Muscle layer of colon (tissue), 2 donors: ENCODE results near the gene RALBP1.
"Not testable (repeated sequence)": the region's sequence is repeated elsewhere in the genome, so short reads cannot be mapped to it uniquely, and the experiment has no call there.

Source experiments
- H3K27ac ChIP-seq: one replicate; pipeline ENCODE4 v1.7.0; 2013; ENCODE audit warnings: low read depth, mild to moderate bottlenecking, low read length, moderate library complexity
- H3K27me3 ChIP-seq, 2 donors: one replicate each; pipeline ENCODE4 v1.7.0; 2013; ENCODE audit warnings: low read length in 2 of 2, mild to moderate bottlenecking in 2 of 2; ENCODE audit not compliant: insufficient read depth in 2 of 2, control insufficient read depth in 1 of 2
- H3K36me3 ChIP-seq: one replicate; pipeline ENCODE4 v1.7.0; 2013; ENCODE audit warnings: mild to moderate bottlenecking, low read length; ENCODE audit not compliant: insufficient read depth
- H3K4me1 ChIP-seq: one replicate; pipeline ENCODE4 v1.7.0; 2013; ENCODE audit warnings: mild to moderate bottlenecking, low read length; ENCODE audit not compliant: insufficient read depth
- H3K4me3 ChIP-seq, 2 donors: one replicate each; pipeline ENCODE4 v1.7.0; 2013; ENCODE audit warnings: low read length in 2 of 2, low read depth in 1 of 2, mild to moderate bottlenecking in 1 of 2, moderate library complexity in 1 of 2
- H3K9ac ChIP-seq: one replicate; pipeline ENCODE4 v1.7.0; 2013; ENCODE audit warnings: low read length
- H3K9me3 ChIP-seq: one replicate; pipeline ENCODE4 v1.7.0; 2013; ENCODE audit warnings: mild to moderate bottlenecking, low read length
- donor health status: abdominal sarcoma.
- donor health status: Adenocarcinoma of cecum.

Gene RALBP1

GRCh38 chr18:9474983-9475642 is at the start of gene RALBP1:
Gene RALBP1, plus strand, starts transcription at chr18:9475513. Its CDS starts 37,533 bp downstream, at chr18:9513046.
- peak within 1 kb of the TSS; percentile 87 for H3K27ac ChIP-seq
- peak within 1 kb of the TSS; percentile 64 to 96 for H3K4me3 ChIP-seq
- H3K9ac ChIP-seq: peak within 1 kb of the TSS; percentile 88
- H3K9me3 ChIP-seq: no peaks in the 10 kb centered on the region
- H3K4me1 ChIP-seq: peaks cover 20% of the 10 kb centered on the region
- no peaks in the 10 kb centered on the region for H3K36me3 ChIP-seq
- no peaks in the 10 kb centered on the region for H3K27me3 ChIP-seq

GRCh38 chr18:9426753-9427152 is 48.6 kb upstream of the RALBP1 start:
- H3K36me3 ChIP-seq: no peaks in the 10 kb centered on the region
- H3K4me1 ChIP-seq: no peaks in the 10 kb centered on the region
- H3K4me3 ChIP-seq: no peak overlapping the region
- H3K27ac ChIP-seq: no peak overlapping the region
- H3K9ac ChIP-seq: no peak overlapping the region
- H3K27me3 ChIP-seq: no peaks in the 10 kb centered on the region
- H3K9me3 ChIP-seq: peaks cover 4% of the 10 kb centered on the region

- peaks cover 4% of the 10 kb centered on the region for H3K9me3 ChIP-seq
- no peaks in the 10 kb centered on the region for H3K36me3 ChIP-seq
- no peak overlapping the region for H3K4me3 ChIP-seq
- no peaks in the 10 kb centered on the region for H3K27me3 ChIP-seq
- H3K9ac ChIP-seq: no peak overlapping the region
- H3K27ac ChIP-seq: no peak overlapping the region
- peaks cover under 1% of the 10 kb centered on the region for H3K4me1 ChIP-seq
Observed at GRCh38 chr18:9428301-9428706, 47.0 kb upstream of the RALBP1 start.

GRCh38 chr18:9428862-9429661 is 46.3 kb upstream of the RALBP1 start:
- no peak overlapping the region for H3K4me3 ChIP-seq
- H3K27me3 ChIP-seq: no peaks in the 10 kb centered on the region
- H3K4me1 ChIP-seq: peaks cover 5% of the 10 kb centered on the region
- peaks cover 3% of the 10 kb centered on the region for H3K9me3 ChIP-seq
- H3K36me3 ChIP-seq: no peaks in the 10 kb centered on the region
- no peak overlapping the region for H3K27ac ChIP-seq
- H3K9ac ChIP-seq: no peak overlapping the region

GRCh38 chr18:9429662-9429993 is 45.7 kb upstream of the RALBP1 start:
- Histone ChIP-seq H3K4me1 (peaks cover 5% of the 10 kb centered on the region), H3K27me3 (no peaks in the 10 kb centered on the region), H3K9ac (no peak overlapping the region), H3K27ac (no peak overlapping the region), H3K9me3 (no peaks in the 10 kb centered on the region), H3K4me3 (no peak overlapping the region), H3K36me3 (no peaks in the 10 kb centered on the region)

- H3K4me3 ChIP-seq, H3K9me3 ChIP-seq, H3K9ac ChIP-seq, H3K27ac ChIP-seq, H3K27me3 ChIP-seq, H3K4me1 ChIP-seq, H3K36me3 ChIP-seq: not testable (repeated sequence)
Observed at GRCh38 chr18:9430315-9430714, 45.0 kb upstream of the RALBP1 start.

- Histone ChIP-seq H3K9me3 (no peaks in the 10 kb centered on the region), H3K9ac (no peak overlapping the region), H3K36me3 (no peaks in the 10 kb centered on the region), H3K4me1 (peaks cover 5% of the 10 kb centered on the region), H3K4me3 (no peak overlapping the region), H3K27me3 (no peaks in the 10 kb centered on the region), H3K27ac (no peak overlapping the region)
Observed at GRCh38 chr18:9431296-9431695, 44.0 kb upstream of the RALBP1 start.

GRCh38 chr18:9433122-9433521 is 42.2 kb upstream of the RALBP1 start:
- H3K27ac ChIP-seq, H3K9me3 ChIP-seq, H3K4me1 ChIP-seq, H3K36me3 ChIP-seq, H3K27me3 ChIP-seq, H3K9ac ChIP-seq, H3K4me3 ChIP-seq: not testable (repeated sequence)

GRCh38 chr18:9433671-9434121 is 41.6 kb upstream of the RALBP1 start:
- no peaks in the 10 kb centered on the region for H3K36me3 ChIP-seq
- no peak overlapping the region for H3K9ac ChIP-seq
- no peak overlapping the region for H3K27ac ChIP-seq
- no peaks in the 10 kb centered on the region for H3K27me3 ChIP-seq
- no peaks in the 10 kb centered on the region for H3K9me3 ChIP-seq
- no peak overlapping the region for H3K4me3 ChIP-seq
- peaks cover 5% of the 10 kb centered on the region for H3K4me1 ChIP-seq

GRCh38 chr18:9434122-9434701 is 41.1 kb upstream of the RALBP1 start:
- Histone ChIP-seq H3K36me3 (no peaks in the 10 kb centered on the region), H3K4me1 (peaks cover 5% of the 10 kb centered on the region), H3K27me3 (no peaks in the 10 kb centered on the region), H3K9ac (no peak overlapping the region), H3K9me3 (no peaks in the 10 kb centered on the region), H3K27ac (no peak overlapping the region), H3K4me3 (no peak overlapping the region)

- H3K27me3 ChIP-seq: no peaks in the 10 kb centered on the region
- H3K9me3 ChIP-seq: no peaks in the 10 kb centered on the region
- peaks cover 5% of the 10 kb centered on the region for H3K4me1 ChIP-seq
- no peak overlapping the region for H3K9ac ChIP-seq
- H3K27ac ChIP-seq: no peak overlapping the region
- H3K36me3 ChIP-seq: no peaks in the 10 kb centered on the region
- no peak overlapping the region for H3K4me3 ChIP-seq
Observed at GRCh38 chr18:9435041-9435440, 40.3 kb upstream of the RALBP1 start.
